ENCODE data around the gene MORN1. TPM values are rescaled to one million over a fixed set of nuclear protein-coding genes. Genes with fewer than 3 reads are reported as not detected.

MORN1 gene
- total RNA-seq, 4 donors from 2014 or later: 2.8 to 9.6 (median 4.3) TPM

DNA sequence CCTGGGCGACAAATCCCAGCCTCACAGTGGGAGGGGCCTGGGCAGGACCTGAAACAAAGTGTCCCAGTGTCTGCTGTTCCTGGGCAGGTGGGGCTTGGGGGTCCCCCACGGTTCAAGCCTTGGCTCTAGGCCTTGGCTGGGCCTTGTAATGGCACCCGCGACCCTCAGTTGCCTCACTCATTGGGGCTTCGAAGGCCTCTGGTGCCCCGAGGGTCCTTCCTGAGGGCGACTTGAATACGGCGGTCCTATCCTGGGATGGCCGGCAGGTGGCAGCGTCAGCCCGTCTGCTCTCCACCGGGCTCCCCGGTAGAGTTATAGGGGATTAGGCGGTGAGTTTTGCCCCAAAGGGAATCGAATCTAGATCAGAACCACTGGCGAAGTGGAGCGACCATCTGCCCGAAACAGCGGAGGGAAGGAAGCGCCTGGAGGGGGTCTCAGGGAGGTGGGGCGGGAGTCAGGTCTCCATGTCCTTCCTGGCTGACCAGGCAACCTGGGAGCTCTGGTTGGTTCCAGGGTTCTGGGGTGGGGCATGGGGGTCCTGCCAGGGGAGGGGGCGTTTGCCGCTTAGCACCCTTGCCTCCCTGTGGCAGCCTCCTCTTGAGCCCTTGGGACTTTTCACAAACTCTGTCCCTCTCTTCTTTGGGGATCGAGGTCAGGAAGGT is 23.1 kb upstream of the MORN1 start:
- TF ChIP-seq, protein P1, sequence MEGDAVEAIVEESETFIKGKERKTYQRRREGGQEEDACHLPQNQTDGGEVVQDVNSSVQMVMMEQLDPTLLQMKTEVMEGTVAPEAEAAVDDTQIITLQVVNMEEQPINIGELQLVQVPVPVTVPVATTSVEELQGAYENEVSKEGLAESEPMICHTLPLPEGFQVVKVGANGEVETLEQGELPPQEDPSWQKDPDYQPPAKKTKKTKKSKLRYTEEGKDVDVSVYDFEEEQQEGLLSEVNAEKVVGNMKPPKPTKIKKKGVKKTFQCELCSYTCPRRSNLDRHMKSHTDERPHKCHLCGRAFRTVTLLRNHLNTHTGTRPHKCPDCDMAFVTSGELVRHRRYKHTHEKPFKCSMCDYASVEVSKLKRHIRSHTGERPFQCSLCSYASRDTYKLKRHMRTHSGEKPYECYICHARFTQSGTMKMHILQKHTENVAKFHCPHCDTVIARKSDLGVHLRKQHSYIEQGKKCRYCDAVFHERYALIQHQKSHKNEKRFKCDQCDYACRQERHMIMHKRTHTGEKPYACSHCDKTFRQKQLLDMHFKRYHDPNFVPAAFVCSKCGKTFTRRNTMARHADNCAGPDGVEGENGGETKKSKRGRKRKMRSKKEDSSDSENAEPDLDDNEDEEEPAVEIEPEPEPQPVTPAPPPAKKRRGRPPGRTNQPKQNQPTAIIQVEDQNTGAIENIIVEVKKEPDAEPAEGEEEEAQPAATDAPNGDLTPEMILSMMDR (IDR thresholded peaks at IDR 0.05; ENCODE audit: low read depth): no peak

DNA sequence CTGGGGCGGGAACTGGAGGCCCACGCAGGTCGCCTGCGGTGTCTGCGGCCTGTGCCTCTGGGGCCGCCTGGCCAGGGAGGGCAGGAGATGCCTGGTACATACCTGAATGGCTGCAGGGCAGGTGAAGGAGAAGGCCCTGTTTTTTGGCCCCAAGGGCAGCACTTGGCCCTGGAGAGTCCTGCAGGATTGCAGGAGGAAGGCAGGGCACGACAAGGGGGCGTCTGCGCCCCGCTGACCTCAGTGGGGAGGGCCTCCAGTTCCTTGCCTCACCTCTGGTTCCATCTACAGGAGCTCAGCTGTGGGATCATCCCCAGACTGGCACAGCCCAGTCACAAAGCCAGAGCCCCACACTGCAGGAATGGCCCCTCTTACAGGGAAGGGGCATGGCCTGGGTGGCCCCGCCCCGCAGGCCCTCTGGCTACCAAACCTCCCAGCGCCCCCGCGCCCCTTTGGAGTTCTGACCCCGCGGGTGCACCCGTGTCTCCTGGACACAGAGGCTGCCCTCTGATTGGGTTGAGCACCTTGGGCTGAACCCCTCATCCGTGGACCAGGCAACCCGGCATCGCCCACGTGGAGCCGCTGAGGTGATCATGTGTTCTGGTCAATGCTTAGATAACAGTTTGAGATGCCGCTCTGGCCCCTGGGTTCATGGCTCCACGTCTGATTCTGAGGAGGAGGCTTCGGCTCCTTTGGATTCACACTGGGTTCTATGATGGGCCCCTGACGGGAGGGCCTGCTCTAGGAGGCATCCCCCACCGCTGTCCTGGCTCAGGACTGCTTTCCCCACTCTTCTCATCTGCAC is 22.3 kb upstream of the MORN1 start:
- TF ChIP-seq, protein P1 (IDR thresholded peaks at IDR 0.05; ENCODE audit: low read depth): no peak

DNA sequence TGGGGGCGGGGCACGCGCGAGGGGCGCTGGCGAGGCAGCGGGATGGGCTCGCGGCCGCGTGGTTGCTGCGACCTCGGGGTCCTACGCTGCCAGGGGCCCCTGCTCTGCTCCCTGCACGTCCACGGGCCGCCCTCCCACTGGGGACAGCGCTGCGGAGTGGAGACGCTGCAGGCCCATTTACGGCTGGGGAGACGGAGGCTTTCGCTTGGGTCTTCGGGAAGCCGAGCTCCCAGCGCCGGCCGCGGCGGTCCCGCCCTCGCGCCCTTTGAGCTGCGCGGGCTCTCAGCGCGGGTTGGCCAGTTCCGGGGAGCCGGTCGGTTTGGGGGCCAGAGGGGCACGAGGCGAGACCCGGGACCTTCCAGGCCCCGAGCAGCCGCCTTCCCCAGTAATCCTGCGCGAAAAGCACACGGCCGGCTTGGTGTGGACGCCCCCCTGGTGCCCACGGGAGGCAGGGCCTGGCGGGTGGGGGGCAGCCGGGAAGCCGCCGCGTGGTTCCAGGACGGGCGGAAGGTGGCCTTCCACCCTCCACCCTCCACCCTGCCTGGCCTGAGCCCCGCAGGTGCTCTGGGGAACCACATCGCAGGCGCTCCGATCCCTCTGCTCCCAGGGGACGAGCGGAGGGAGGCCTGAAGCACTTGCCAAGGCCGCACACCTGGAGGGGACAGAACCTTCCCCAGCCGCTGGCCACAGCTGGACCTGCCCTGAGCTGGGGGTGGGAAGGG is 21.6 kb upstream of the MORN1 start:
- TF ChIP-seq, protein P1 (IDR thresholded peaks at IDR 0.05; ENCODE audit: low read depth): no peak

DNA sequence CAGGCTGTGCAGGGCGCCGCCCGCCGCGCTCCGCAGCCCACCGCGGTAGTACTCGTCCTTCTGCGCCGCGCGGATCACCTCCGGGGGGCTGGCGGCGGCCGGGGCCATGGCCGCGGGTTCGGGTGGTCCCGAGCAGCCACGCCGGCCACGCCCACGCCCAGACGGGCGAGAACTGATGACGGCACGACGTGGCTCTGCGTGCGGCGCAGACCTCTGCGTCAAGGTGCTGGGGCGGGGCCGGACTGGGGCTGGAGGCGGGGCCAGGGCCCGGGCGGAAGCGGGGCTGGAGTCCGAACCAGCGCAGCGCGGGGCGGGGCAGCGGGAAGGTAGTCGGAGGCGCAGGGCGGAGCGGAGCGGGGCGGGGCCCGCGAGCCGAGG is 21.0 kb upstream of the MORN1 start, which contains the start of gene PEX10:
Gene PEX10, minus strand, starts transcription at position 170 of the 378 bp plus-strand sequence. Its CDS starts 62 bp downstream, at position 108.
- TF ChIP-seq, protein P1 (IDR thresholded peaks at IDR 0.05; ENCODE audit: low read depth): no peak

DNA sequence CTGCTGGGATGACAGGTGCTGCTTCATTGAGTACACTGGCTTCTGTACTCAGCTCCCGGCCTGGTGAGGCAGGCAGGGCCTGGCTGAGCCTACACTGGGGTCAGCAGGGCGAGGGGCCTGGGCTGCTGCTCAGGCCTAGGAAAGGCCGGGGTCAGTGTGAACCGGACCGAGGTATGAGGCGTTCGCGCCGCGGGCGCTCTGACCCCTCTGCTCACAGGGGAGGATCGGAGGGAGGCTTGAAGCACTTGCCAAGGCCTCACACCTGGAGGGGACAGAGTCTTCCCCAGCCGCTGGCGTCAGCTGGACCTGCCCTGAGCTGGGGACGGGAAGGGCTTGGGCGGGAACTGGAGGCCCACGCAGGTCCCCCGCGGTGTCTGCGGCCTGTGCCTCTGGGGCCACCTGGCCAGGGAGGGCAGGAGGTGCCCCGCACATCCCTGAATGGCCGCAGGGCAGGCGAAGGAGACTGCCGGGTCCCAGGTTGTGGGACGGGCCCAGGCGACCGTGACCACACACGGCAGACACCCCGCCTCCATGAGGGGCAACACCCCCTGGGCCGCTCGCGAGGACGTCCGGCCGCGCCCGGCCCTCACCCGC is 20.5 kb upstream of the MORN1 start:
- TF ChIP-seq, protein P1 (IDR thresholded peaks at IDR 0.05; ENCODE audit: low read depth): no peak

DNA sequence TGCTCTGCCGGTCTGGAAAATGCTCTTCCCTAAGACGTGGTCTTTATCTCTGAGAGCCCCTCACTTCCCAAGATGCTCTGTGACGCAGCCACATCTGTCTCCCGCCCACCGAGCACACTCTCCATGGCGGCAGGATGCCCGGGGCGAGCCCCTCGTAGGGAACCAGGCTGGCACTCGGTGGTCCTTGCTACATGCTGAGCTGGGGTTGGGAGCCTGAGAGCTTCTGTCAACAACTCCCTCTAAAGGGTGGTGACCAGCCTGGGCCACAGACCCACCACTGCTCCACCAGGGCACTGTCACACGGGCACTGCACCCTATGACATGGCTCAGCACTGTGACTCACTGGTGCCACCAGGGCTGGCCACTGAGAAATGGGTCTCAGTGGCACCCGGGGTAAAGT is 18.4 kb upstream of the MORN1 start:
- TF ChIP-seq, protein P1 (IDR thresholded peaks at IDR 0.05; ENCODE audit: low read depth): no peak

All from subcutaneous adipose tissue (tissue), 4 donors.